GM23338 (cell line): ENCODE measurements around the gene SYNGR4. TPM values are rescaled to one million over a fixed set of nuclear protein-coding genes. Genes with fewer than 3 reads are reported as not detected.

ENCODE experiments used
- ATAC-seq: fragments of 200-7000 bp; cut with Tn5 transposase; 3 replicates; pipeline ENCODE4 v1.9.1; 2020
- DNase-seq: peaks from one replicate; pipeline ENCODE4 v3.0.0-alpha.2; 2015; ENCODE audit warnings: low spot score
- H2AFZ ChIP-seq: fragments of 200-600 bp; sonication (generic); 2 replicates; pipeline ENCODE4 v1.8.0; 2016; ENCODE audit warnings: antibody characterized with exemption, mild to moderate bottlenecking, moderate library complexity
- H3F3A ChIP-seq: fragments of 200-600 bp; sonication (generic); replicated peaks from 2 replicates; pipeline ENCODE4 v1.8.0; 2017; ENCODE audit warnings: antibody characterized with exemption, mixed run types, low read depth
- H3K27ac ChIP-seq: fragments of 200-600 bp; sonication (generic); 2 replicates; pipeline ENCODE4 v1.6.1; 2016; ENCODE audit warnings: low read depth
- H3K27me3 ChIP-seq: fragments of 200-600 bp; sonication (generic); 2 replicates; pipeline ENCODE4 v1.8.0; 2016; ENCODE audit warnings: mild to moderate bottlenecking, mixed run types, moderate library complexity; ENCODE audit not compliant: insufficient read depth
- H3K36me3 ChIP-seq: fragments of 200-600 bp; sonication (generic); 2 replicates; pipeline ENCODE4 v1.8.0; 2016; ENCODE audit warnings: mild to moderate bottlenecking; ENCODE audit not compliant: insufficient read depth
- H3K4me1 ChIP-seq: fragments of 200-600 bp; sonication (generic); 2 replicates; pipeline ENCODE4 v1.8.0; 2016; ENCODE audit warnings: mild to moderate bottlenecking, moderate library complexity; ENCODE audit not compliant: insufficient read depth
- H3K4me2 ChIP-seq: fragments of 200-600 bp; sonication (generic); 2 replicates; pipeline ENCODE4 v1.7.1; 2017; ENCODE audit warnings: mixed run types
- H3K4me3 ChIP-seq: fragments of 200-600 bp; sonication (generic); 2 replicates; pipeline ENCODE4 v1.6.1; 2016; ENCODE audit warnings: mixed run types
- H3K79me2 ChIP-seq: fragments of 200-600 bp; sonication (generic); replicated peaks from 2 replicates; pipeline ENCODE4 v1.8.0; 2017; ENCODE audit warnings: mild to moderate bottlenecking; ENCODE audit not compliant: insufficient read depth
- H3K9me2 ChIP-seq: fragments of 200-600 bp; sonication (generic); 2 replicates; pipeline ENCODE4 v1.8.0; 2017; ENCODE audit not compliant: insufficient read depth
- H4K20me1 ChIP-seq: fragments of 200-600 bp; sonication (generic); replicated peaks from 2 replicates; pipeline ENCODE4 v1.8.0; 2017; ENCODE audit warnings: mild to moderate bottlenecking; ENCODE audit not compliant: insufficient read depth
- H3K27ac Mint-ChIP-seq: 2 replicates; pipeline ENCODE4 v1.8.0; 2020; ENCODE audit warnings: inconsistent platforms, mild to moderate bottlenecking, moderate library complexity, mixed read lengths
- H3K27me3 Mint-ChIP-seq: 3 replicates; pipeline ENCODE4 v1.8.0; 2022; ENCODE audit warnings: low read depth, mild to moderate bottlenecking, moderate library complexity, mixed read lengths, inconsistent platforms; ENCODE audit not compliant: insufficient read depth, poor library complexity
- H3K36me3 Mint-ChIP-seq: 3 replicates; pipeline ENCODE4 v1.8.0; 2021; ENCODE audit warnings: low read depth, mild to moderate bottlenecking, inconsistent platforms, moderate library complexity, mixed read lengths
- H3K4me1 Mint-ChIP-seq: 3 replicates; pipeline ENCODE4 v1.8.0; 2020; ENCODE audit warnings: mild to moderate bottlenecking, inconsistent platforms, mixed read lengths
- H3K4me3 Mint-ChIP-seq: 3 replicates; pipeline ENCODE4 v1.8.0; 2021; ENCODE audit warnings: moderate library complexity, mild to moderate bottlenecking, inconsistent platforms, mixed read lengths
- H3K9me3 Mint-ChIP-seq: 3 replicates; pipeline ENCODE4 v1.8.0; 2020; ENCODE audit warnings: moderate library complexity, mild to moderate bottlenecking, inconsistent platforms, mixed read lengths
- CREB1 ChIP-seq: fragments of 250-450 bp; sonication (Bioruptor Pico); IDR thresholded peaks from 2 replicates; pipeline ENCODE4 v1.5.0; 2020; ENCODE audit warnings: low read depth, mild to moderate bottlenecking, moderate library complexity
- CTCF ChIP-seq, 2 experiments: fragments of 200-600 bp in 1 of 2; sonication (generic) in 1 of 2; conservative IDR thresholded peaks; 2 replicates each; pipeline versions ENCODE4 v1.5.1 to v1.6.1; 2016 to 2017; ENCODE audit warnings: antibody characterized with exemption in 2 of 2, low read depth in 2 of 2, mild to moderate bottlenecking in 2 of 2, moderate library complexity in 1 of 2
- ETS1 ChIP-seq: IDR thresholded peaks from 2 replicates; pipeline ENCODE4 v1.6.1; 2016; ENCODE audit warnings: antibody characterized with exemption
- EZH2 ChIP-seq: fragments of 200-600 bp; sonication (generic); IDR thresholded peaks from one replicate; pipeline ENCODE4 v1.8.0; 2017; ENCODE audit warnings: antibody characterized with exemption, mild to moderate bottlenecking, low read depth; ENCODE audit not compliant: unreplicated experiment
- EZH2phosphoT487 ChIP-seq: fragments of 200-600 bp; sonication (generic); IDR thresholded peaks from one replicate; pipeline ENCODE4 v1.8.1; 2018; ENCODE audit warnings: antibody characterized with exemption; ENCODE audit not compliant: unreplicated experiment
- JUNB ChIP-seq: IDR thresholded peaks from one replicate; pipeline ENCODE4 v1.6.1; 2016; ENCODE audit warnings: antibody characterized with exemption; ENCODE audit not compliant: unreplicated experiment
- NANOG ChIP-seq: IDR thresholded peaks from 2 replicates; pipeline ENCODE4 v1.6.1; 2016; ENCODE audit warnings: antibody characterized with exemption, borderline replicate concordance
- POLR2AphosphoS5 ChIP-seq: IDR thresholded peaks from 2 replicates; pipeline ENCODE4 v1.6.1; 2016; ENCODE audit warnings: antibody characterized with exemption, low read depth
- REST ChIP-seq: IDR thresholded peaks from one replicate; pipeline ENCODE4 v1.6.1; 2018; ENCODE audit warnings: antibody characterized with exemption; ENCODE audit not compliant: unreplicated experiment
- STAT1 ChIP-seq: IDR thresholded peaks from one replicate; pipeline ENCODE4 v1.6.1; 2016; ENCODE audit warnings: antibody characterized with exemption; ENCODE audit not compliant: unreplicated experiment
- ZNF114 ChIP-seq: fragments of 250-450 bp; sonication (Bioruptor Pico); IDR thresholded peaks from 2 replicates; pipeline ENCODE4 v1.5.0; 2020; ENCODE audit warnings: mild to moderate bottlenecking, moderate library complexity
- ZNF331 ChIP-seq: fragments of 250-450 bp; sonication (Bioruptor Pico); IDR thresholded peaks from 2 replicates; pipeline ENCODE4 v1.5.0; 2020; ENCODE audit warnings: low read depth, mild to moderate bottlenecking, moderate library complexity
- ZNF462 ChIP-seq: fragments of 250-450 bp; sonication (Bioruptor Pico); IDR thresholded peaks from 2 replicates; pipeline ENCODE4 v1.5.0; 2020; ENCODE audit warnings: mild to moderate bottlenecking, moderate library complexity
- polyA plus RNA-seq: library from polyadenylated mRNA; unstranded; fragments of >200 nt; fragmentation: Nextera tagmentation; extraction: Ambion mirVana; gene quantifications from 2 replicates; pipeline ENCODE4 v1.2.1, GENCODE V29; 2016
- total RNA-seq: library from RNA; depleted of rRNA; stranded (reverse); fragments of >200 nt; shearing (Covaris generic); gene quantifications from 2 replicates; pipeline ENCODE4 v1.2.3, GENCODE V29; 2014

The SYNGR4 gene
- total and polyA plus RNA-seq, 2 experiments from 2014 or later, result not detected

GRCh38 chr19:48362716-48363499 is 1.3 kb upstream of the SYNGR4 start:
- Histone ChIP-seq H3K27me3 (no peaks in the 10 kb centered on the region), H3K36me3 (no peaks in the 10 kb centered on the region), H2AFZ (peak overlapping the region; percentile 30; the same call in 1 of the 2 replicates), H3F3A (no peaks in the 10 kb centered on the region), H3K79me2 (no peaks in the 10 kb centered on the region), H4K20me1 (no peaks in the 10 kb centered on the region), H3K4me3 (peak overlapping the region; percentile 84), H3K4me2 (peak overlapping the region; percentile 95), H3K9me2 (no peaks in the 10 kb centered on the region), H3K27ac (peak overlapping the region; percentile 96), H3K4me1 (no peaks in the 10 kb centered on the region)
- H3K27me3 Mint-ChIP-seq, result peaks cover 11% of the 10 kb centered on the region
- ATAC-seq (peak; percentile 89), DNase-seq (peak; percentile 98)
- H3K9me3 Mint-ChIP-seq, result no peaks in the 10 kb centered on the region; the same call in 2 of the 3 replicates
- peaks cover 8% of the 10 kb centered on the region; the same call in 2 of the 3 replicates for H3K36me3 Mint-ChIP-seq
- H3K4me1 Mint-ChIP-seq, result peaks cover 10% of the 10 kb centered on the region; the same call in 2 of the 3 replicates
- peak overlapping the region; percentile 87 for H3K4me3 Mint-ChIP-seq
- peak overlapping the region; percentile 97 for H3K27ac Mint-ChIP-seq
- TF ChIP-seq ETS1 (peak; percentile 96), EZH2phosphoT487 (no peak), ZNF114 (no peak), POLR2AphosphoS5 (peak; percentile 57; the same call in 1 of the 2 replicates), NANOG (no peak), JUNB (no peak), REST (no peak), STAT1 (no peak), ZNF462 (CRISPR knock-in tag) (no peak), CREB1 (peak; percentile 46), ZNF331 (CRISPR knock-in tag) (no peak), CTCF (conservative IDR thresholded peaks at IDR 0.05; ENCODE audit: low read depth in 2 of 2) (no peak), EZH2 (no peak)
